GM10248 (cell line): ENCODE results near the gene METTL13.
A peak's percentile ranks its signal among the peaks of the same experiment; 100 is the strongest.

Source experiments
- CTCF ChIA-PET: fragments of 300-600 bp; sonication (Branson Sonifier 250); formaldehyde crosslinking; extraction: SDS; loops from one replicate; lab custom pipeline; 2021; ENCODE audit warnings: antibody characterized with exemption; lab: Yijun Ruan, JAX
- POLR2A ChIA-PET: fragments of 350-650 bp; sonication (Branson Sonifier 250); formaldehyde crosslinking; extraction: SDS; loops from one replicate; lab custom pipeline; 2020; ENCODE audit warnings: antibody characterized with exemption; lab: Yijun Ruan, JAX
- DNase-seq: peaks from one replicate; pipeline ENCODE4 v3.0.0; 2012; ENCODE audit errors: extremely low spot score
- TF ChIP-seq, protein P1 (sequence below): IDR thresholded peaks from 2 replicates; pipeline ENCODE4 v1.5.1; 2012; ENCODE audit warnings: mild to moderate bottlenecking, low read depth; ENCODE audit errors: extremely low read depth, missing control alignments, control extremely low read depth

Gene METTL13

DNA sequence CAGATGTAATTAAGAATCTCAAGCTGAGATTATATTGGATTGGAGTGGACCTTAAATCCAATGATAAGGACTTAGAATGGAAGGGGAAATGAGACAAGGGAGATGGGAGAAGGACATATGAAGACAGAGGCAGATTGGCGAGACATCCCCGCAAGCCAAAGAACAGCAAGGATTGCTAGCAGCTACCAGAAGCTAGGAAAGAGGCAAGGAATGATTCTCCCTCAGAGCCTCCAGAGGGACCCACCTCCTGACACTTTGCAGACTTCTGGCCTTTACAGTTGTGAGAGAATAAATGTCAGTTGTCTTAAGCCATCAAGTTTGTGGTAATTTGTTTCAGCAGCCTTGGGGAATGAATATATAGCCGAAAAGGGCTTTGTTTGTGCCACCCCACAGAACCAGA, 20.7 kb downstream of the METTL13 start:
- ChIA-PET POLR2A (no interaction called here), CTCF (interaction anchor here (0.7 to 9.1 kb wide), 20 partner anchors 8 to 730 kb away, joined by 3 to 171 read pairs (median 6); partner anchors contain the start of gene DNM3)
- DNase-seq, result no peak
- TF ChIP-seq, protein P1, sequence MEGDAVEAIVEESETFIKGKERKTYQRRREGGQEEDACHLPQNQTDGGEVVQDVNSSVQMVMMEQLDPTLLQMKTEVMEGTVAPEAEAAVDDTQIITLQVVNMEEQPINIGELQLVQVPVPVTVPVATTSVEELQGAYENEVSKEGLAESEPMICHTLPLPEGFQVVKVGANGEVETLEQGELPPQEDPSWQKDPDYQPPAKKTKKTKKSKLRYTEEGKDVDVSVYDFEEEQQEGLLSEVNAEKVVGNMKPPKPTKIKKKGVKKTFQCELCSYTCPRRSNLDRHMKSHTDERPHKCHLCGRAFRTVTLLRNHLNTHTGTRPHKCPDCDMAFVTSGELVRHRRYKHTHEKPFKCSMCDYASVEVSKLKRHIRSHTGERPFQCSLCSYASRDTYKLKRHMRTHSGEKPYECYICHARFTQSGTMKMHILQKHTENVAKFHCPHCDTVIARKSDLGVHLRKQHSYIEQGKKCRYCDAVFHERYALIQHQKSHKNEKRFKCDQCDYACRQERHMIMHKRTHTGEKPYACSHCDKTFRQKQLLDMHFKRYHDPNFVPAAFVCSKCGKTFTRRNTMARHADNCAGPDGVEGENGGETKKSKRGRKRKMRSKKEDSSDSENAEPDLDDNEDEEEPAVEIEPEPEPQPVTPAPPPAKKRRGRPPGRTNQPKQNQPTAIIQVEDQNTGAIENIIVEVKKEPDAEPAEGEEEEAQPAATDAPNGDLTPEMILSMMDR, result no peak

DNA sequence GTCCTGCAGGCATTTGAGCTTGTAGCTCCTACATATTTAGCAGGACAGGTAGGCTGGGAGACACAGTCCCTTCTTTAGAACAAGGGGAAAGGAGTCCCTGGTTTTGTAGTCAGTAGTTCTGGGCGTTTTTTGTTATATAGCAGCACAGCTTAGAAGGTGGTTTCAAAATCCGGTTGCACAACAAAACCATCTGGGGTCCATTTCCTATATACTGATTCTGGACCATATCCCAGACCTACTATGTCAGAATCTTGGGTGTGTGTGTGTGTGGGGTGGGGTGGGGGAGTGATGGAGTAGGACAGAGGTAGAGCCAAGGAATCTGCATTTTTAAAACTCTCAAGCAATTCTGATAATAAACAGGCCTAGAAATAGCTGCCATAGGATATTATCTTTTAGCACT, 21.6 kb downstream of the METTL13 start:
- TF ChIP-seq, protein P1, result no peak
- ChIA-PET POLR2A (no interaction called here), CTCF (interaction anchor here (1.0 to 9.1 kb wide), 9 partner anchors 7 to 596 kb away, joined by 3 to 171 read pairs (median 9); no protein-coding TSS in a partner anchor)
- DNase-seq, result no peak

DNA sequence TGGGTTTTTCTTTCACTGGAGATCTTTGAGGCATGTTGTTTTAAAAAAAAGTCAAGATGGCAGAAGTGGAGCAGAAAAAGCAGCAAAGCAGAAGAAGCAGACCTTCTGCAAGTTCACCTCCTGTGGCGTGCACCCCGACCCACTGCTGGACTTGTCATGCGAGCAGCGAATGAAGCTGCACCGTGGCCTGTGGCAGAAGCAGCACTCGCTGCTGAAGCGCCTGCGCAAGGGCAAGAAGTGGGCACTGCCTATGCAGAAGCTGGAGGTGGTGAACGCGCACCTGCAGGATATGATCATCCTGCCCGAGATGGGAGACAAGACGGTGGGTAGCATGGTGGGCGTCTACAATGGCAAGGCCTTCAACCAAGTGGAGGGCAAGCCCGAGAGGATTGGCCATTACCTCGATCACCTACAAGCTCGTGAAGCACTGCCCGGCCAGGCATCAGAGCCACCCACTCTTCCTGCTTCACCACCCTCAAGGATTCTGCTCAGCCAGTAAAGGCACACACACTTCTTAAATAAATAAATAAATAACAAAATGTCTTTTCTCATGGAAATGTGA, 22.1 kb downstream of the METTL13 start:
- TF ChIP-seq, protein P1, result no peak
- ChIA-PET POLR2A (no interaction called here), CTCF (interaction anchor here (1.0 to 9.1 kb wide), 5 partner anchors 7 to 596 kb away, joined by 3 to 171 read pairs (median 16); no protein-coding TSS in a partner anchor)
- DNase-seq, result no peak

DNA sequence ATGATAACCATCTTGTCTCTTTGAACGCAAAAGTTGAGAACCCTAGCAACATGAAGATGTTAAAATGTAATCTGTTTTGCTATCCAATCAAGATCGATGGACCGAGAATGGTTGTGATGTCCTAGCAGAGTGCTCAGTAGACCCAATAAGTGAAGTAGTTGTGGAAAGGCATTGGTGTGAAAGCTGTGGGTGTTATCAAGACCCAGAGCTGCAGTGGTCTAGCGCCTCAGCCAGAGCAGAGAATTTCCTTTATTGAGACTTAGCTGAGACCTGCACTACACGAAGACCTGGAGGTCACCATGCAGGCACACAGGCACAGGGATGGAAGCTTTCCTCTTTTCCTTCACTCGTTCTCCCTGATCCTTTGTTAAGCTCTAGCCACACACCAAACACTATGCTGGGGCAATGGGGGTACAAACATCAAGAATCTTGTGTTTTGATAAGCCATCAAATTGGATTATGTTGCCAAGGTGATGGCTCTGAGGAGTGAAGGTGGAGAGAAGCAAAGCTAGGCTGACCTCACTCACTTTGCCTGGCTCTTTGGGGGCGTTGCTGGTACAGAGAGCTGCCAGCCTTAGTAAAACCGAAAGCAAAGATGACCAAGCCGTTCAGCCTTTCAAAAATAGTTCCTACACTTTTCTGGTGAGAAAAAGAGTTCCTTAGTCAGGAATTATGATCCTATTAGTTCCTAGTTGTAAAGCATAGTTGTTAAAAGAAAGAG, 24.1 kb downstream of the METTL13 start:
- ChIA-PET POLR2A (no interaction called here), CTCF (interaction anchor here (0.8 to 9.1 kb wide), 3 partner anchors 10 to 180 kb away, joined by 3 to 171 read pairs (median 5); no protein-coding TSS in a partner anchor)
- TF ChIP-seq, protein P1, result no peak
- DNase-seq, result peak; percentile 34

DNA sequence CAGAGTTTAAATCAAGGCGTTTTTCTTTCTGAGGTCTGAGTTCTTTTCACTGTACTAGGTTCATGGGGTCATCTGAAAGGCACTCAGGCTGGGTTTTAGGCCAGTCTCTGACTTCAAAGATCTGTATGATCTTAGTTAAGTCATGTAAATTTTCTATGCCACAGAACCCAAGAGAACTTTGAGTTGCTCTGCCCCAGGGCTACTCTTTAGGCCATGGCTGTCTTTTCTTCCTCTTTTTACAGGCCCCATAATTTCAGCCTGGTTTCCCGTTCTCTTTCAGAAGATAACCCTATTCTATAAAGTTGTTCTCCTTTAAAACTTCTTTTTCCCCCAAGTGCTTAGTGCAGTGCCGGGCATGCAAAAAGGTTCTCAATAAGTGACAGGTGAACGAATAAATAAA, 26.1 kb downstream of the METTL13 start:
- ChIA-PET POLR2A (interaction anchor here (0.7 kb wide), 1 partner anchor 232 kb away, joined by 5 read pairs; no protein-coding TSS in a partner anchor), CTCF (interaction anchor here (1.1 to 5.6 kb wide), 3 partner anchors 7 to 177 kb away, joined by 3 to 43 read pairs (median 4); no protein-coding TSS in a partner anchor)
- TF ChIP-seq, protein P1, result no peak
- DNase-seq, result no peak

DNA sequence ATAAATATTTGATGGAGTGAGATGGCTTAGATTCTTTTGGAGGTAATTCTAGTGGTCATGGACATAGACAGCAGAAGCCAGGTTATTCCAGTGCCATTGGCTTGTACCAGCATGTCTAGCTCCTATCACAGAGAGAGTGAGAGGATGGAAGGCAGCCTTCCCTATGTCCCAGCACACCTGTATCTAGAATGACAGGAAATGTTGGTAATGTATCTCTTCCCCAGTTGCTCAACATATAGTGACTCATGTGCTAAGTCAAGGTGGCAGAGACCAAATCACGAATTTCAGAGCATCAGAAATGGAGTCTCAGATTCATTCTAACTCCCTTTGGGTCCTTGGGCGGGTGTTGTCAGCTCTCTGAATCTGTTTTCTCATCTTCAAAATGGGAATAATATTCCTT, 28.4 kb downstream of the METTL13 start:
- POLR2A ChIA-PET, result no interaction called here

More for the DNA sequence above, 28.4 kb downstream of the METTL13 start:
- TF ChIP-seq, protein P1, result no peak
- no peak for DNase-seq
- CTCF ChIA-PET, result interaction anchor here (1.0 to 5.6 kb wide), 2 partner anchors 9 to 591 kb away, joined by 3 to 43 read pairs; no protein-coding TSS in a partner anchor
